GM18520 (cell line): ENCODE measurements around the gene HOXD12.

ENCODE experiments used
- ATAC-seq: cut with Tn5 transposase; IDR thresholded peaks from one replicate; pipeline ENCODE4 v1.9.1; 2021; ENCODE audit not compliant: unreplicated experiment

Gene HOXD12

DNA sequence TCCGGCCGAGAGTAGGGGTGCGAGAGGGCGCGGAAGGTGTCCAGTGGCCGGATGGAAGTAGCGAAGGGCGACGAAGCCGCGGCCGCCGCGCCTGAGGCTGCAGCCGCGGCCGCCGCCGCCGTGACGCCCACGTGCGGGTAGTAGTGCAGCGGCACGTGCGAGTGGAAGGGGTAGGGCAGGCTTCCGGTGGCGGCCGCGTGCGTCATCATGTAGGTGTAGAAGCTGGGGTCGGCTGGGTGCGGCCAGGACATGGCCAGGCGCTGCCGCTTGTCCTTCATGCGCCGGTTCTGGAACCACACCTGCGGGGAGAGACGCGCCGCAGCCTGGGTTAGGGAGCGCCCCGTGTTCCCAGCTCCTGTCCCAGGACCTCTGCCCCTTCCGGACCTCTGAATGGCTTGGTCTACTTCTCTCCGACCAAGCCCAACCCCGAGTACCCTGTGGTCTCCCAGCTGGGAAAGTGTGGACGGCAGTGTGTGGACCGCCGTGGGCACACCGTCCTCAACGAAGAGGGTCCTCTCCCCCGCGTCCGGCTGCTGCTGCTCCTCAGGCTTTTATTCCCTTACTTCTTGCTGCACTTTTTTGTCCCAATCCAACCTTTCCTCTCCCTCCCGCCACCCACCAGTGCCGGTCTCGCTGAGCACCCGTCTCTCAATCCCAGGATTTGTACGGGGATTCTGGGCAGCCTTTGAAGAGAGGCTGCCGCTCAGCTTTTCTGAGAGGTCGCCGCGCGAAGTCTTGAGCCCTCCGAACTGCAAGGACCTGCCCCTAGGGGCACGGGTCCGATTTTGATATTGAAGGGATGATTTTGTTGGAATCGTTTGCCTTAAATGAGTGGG, 18.8 kb upstream of the HOXD12 start:
- ATAC-seq, result no peak

DNA sequence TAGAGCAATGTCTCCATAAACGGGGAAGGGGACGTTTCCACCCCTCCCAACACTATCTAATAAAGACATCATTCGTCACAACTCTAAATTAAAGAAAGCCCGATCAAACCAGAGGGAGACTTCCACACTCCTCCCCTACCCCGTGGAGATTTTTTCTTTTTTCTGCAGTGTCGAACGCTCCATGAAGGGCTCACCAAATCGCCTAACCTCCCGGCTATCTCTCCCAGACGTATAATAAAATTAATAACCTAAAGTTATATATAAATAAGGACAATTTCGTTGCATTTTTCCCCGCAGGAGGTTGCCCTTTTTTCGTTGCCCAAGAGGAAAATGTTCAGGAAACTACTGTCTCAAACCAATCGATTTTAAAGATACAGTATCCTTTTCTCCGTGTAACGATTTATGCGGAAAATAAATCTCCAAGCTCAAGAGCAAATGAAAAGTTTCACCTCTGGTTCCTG, 18.2 kb upstream of the HOXD12 start:
- ATAC-seq, result no peak

DNA sequence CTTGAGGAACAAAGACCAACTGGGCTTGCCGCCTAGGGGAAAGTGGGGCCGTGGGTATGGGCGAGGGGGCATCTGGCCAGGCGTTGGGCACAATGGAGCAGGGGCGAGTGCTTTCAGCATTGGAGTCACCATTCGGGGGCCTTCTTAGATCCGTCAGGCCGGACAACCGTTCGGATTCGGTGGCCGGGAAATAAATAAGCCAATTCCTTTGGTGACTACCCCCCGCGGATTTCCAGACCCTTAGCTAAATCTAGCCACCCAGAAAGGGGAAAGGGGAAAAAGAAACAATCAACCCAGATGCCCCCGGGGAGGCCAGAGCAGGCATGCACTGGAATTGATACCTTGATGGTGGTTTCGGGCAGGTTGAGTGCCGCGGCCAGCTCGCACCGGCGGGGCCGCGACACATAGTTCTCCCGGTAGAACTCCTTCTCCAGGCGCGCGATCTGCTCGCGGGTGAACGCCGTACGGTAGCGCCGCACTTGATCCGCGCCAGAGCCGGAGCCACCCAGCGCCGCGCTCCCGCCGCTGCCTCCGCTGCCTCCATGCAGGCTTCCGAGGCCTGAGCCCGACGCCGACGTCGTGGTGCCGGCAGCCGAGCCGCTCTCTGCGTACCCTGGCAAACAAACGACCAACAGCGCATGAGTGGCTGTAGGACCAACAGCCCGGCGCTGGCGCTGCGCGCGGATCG, 17.6 kb upstream of the HOXD12 start:
- no peak for ATAC-seq

DNA sequence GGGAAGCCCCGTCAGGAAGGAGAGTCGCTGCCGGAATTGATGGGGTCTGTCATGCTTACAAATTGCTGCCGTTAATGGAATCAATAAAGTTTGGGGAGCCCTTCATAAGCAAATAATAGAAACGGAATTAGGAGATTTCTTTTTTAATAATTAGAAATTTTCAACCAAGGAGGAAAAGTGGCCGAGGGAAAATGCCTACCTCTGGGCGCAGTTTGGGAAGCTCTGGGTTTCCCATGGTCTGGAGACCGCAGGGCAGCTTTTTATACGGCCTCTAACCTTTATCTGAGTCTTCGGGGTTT, 17.1 kb upstream of the HOXD12 start:
- no peak for ATAC-seq

DNA sequence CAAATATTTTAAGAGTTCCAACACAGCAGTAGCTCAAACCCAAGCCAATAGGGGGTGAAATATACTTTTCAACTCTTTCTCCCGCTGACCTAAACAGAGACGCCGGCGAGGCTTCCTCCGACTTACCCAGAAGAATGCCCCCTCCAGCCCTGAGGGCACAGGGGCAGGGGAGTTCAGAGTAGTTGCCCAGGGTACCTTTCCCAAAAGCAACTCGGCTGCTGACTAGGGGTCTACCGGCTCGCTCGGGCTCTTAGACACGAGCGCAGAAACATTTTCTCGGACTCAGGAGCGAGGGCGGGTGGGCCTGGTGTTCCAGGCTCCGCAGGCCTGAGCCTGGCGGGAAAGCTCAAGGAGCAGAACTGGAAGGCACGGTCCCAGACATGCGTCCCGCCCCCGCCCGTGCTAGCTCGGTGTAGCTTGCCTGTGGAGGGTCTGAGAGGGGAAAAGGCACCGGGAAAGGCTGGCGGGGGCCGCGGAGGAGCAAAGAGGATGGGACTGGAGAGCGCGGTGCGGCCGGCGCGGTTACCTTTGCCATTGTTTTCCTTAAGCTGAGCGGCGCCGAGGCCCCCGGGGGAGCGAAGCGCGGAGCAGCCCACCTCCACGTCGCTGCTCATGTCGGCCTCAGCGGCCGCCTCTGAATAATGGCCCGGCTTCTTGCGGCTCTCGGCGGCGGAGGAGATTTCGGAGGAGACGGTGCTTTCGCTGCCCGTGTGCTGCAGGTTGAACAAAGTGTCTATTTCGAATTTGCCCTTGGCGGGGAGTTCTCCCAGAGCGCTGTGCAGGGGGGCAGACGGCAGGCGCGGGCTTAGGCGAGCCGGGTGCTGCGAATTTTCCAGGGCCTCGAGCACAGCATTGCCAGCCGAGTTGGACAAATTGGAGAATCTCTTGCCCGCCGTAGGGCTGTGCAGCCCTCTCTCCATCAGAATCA, 16.5 kb upstream of the HOXD12 start:
- ATAC-seq, result no peak

DNA sequence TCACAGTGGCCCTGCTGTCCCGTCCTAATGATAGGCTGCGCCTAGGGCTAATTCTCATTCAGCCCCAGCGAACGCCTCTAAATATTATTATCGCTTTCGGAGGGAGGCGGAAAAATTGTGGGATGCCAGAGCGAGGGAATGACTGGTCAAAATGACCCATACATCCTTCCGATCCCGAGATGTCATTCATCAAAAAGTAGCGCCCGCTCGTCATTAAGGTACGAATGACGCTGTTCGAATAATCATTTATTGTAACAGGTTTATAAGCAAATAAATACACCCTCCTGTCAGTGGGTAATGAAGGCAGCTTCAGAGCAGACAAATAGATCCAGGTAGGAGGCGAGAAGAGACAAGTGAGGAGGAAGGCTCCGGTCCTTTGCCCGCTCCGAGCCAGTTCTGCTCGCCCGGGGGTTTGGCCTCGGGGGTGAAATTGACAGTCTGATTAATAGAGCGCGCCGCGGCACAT, 15.8 kb upstream of the HOXD12 start, which contains the start of gene EVX2:
TSS of gene EVX2 (minus strand) at position 167 of the 466 bp plus-strand sequence. CDS start 186 bp downstream, outside the sequence.
- ATAC-seq, result no peak

DNA sequence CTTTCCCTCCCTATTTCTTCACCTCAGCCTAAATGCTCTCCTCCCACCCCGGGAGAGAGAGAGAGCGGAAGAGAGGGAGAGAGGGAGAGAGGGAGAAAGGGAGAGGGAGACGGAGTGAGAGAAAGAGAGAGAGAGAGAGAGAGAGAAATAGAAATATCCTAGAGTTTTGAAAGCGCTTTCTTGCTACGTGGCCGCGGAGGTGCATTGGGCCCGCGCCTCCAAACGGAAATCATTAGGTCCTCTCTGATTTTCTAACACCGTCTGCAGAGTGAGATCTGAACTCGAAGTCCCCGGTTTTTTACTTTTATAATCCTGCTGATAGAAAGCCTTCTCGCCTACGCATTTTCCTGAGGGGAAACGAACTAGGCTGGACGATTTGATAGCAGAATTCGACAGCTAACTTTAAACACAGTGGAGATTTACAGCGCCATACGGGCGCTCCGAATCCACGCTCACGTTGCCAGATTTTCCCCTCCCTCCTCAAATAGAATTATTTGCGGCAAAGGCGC, 14.9 kb upstream of the HOXD12 start:
- ATAC-seq, result no peak

DNA sequence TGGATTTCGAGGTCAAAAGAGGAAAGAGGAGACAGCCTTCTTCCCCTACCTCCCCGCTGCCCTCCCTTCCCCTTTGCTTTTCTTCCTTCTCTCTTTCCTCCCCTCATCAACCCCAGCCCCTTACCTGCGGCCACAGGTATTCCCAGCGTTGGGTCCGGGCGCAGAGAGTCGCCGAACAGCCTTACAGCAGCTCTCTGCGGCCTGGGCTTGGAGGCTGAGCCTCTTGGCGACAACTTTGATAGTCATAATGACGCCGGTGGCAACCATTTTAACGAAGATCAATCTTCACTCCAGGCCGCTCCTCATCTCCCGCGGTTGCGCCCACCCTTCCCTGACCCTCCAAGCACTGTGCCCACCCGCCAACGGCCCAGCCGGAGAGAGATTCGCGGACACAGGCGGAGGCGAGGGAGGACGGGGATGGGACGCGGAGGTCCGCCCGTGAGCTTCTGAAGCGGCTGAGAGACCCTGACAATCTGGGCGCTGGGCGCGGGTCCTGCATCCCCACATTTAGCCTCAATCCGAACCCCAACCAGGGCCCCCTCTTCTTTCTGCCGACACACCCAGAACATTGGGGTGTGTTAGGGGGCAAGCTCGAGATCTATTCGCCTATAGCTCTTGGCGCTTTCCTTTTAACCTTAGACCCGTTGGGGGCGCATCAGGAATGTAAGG, 14.3 kb upstream of the HOXD12 start:
- no peak for ATAC-seq

DNA sequence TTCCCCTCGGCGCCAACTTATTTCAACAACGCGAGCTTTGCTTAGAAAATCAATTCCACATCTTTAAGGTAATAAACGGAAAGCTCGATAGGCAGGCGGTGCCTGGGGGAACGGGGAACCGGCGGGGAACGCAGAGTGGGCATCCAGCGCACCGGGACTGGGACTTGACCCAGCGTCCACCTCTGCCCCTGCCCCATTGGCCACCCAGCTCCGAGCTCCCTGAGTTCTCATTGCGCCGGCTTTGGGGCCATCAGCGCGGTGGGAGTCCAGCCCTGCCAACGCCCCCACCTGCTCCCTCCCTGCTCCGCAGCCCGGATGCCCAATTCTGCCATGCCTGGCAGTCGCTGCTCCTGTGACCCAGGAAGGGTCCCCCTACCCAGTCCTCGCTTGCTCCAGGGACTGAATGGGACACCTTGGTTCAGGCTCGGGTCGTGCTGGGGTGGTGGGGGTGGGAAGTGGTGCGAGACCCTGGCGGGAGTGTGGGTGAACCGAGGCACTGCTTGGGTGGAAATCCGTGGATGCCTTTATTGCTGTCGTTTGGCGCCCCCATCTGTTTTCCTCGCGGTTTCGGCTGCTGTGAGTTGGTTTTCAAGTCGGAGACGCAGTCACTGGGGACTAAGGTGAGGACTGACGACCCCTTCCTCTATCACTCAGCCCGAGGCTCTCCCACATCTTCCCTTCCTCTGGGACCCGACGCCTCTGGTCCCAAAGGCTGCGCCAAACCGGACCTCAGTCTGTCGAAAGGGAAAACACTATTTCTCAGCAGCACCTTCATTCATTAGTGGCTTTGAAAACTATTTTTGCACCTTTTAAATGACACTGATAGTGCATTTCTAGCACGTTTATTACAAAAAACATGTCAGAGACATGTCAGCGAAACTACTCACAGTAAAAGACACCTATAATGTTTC, 13.5 kb upstream of the HOXD12 start:
- ATAC-seq, result no peak

DNA sequence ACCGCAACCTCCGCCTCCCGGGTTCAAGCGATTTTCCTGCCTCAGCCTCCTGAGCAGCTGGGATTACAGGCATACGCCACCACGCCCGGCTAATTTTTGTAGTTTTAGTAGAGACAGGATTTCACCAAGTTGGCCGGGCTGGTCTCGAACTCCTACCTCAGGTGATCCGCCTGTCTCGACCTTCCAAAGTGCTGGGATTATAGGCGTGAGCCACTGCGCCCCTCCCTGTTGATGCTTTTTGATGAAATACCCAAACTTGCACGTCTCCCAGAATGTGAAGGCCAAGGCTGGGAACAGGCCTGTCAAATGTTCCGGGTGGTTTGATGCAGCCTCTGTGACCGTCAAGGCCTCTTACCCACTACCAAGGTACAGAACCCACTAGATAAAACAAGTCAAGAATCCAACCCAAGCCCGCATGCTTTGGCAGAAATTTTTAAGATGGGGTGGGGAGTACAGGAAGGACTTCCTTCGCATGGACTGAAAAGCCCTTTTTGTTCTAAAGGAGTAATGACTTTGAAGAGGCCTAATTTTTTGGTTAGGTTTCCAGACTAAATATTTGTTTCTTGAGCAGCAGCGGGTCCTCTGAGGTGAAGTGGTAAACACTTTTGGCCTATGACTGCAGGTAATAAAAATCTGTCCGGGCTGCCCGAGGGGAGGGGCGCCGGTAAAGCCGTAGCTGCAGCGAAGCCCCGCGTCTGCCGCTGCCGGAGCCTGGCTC, 12.1 kb upstream of the HOXD12 start:
- ATAC-seq, result no peak

DNA sequence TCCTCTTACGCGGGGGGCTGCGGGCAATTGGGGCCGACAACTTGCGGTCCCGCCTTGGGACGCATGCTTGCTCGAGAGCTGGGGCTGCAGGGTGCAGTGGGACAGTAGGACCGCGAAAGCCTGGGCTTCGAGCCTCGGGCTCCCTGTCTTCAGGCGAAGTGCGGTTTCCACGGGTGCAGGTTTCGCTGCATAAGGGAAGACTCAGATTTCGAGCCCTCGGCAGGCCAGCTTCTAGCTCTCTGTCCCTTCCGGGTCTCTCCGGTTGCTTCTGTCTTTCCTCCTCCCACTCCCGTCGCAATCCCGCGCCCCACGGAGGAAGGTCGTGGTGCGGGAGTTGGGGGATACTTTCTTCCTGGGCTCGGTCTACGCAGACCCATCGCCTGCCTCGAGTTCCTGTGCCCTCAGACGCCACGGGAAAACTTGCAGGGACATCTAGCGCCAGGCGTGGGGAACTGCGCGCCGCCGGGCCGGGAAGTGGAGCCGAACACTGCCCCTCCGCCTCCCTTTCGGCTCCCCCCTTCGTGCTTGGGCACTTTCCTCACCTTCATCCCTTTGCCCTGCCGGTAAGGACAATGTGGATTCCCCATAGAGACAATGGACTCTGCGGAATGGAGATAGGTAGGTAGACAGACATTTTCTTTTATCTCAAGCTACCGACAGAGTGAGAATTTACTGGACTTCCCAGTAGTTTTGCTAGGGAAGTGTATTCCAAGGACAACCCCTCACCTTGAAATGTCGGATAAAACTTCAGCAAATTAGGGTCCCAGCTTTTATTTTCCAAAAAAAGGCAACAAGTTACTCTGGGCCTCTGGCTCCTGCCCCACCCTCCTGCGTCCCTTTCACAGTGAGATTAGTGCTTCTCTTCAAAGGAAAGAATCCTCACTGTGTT, 11.3 kb upstream of the HOXD12 start:
- ATAC-seq, result no peak

DNA sequence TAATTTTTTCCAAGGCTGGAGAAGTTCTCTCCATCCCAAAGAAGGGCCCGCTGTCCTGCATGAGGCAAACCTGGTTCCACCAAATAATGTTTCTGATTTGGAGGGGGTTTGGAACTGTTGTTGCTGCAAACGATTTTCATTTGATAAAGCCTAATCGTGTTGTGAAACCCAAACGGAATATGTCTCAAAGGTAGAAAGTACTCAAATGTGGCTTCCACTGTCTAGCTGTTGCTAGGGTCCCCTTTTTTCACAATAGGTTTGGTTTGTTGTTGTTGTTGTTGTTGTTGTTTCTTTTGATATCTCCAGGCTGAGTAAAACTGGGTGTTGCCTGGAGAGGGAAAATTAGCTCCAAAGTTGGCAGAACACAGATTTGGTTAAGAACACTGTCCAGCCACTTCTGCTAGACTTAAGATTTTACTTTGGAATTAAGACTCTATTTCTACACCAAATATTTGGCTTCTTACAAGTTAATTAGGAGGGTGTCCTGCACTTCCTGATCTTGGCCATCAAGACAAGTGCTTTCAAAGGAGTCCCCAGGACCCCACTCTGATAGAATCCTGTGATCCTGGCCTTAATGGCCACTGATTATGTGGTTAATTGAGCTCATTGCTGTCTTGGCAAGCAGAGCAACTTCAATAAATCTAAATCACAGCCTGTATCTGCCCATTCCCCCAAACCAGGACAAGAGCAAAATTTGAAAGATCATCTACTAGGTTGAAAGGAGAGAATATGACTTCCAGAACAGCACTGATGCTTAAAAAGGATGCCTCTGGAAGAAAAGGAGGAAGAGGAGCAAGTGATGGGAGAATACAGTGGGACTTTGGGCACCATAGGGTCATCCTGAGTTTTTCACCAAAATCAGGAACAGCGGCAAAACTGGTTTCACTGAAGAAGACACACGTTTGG, 10.4 kb upstream of the HOXD12 start:
- ATAC-seq, result no peak

DNA sequence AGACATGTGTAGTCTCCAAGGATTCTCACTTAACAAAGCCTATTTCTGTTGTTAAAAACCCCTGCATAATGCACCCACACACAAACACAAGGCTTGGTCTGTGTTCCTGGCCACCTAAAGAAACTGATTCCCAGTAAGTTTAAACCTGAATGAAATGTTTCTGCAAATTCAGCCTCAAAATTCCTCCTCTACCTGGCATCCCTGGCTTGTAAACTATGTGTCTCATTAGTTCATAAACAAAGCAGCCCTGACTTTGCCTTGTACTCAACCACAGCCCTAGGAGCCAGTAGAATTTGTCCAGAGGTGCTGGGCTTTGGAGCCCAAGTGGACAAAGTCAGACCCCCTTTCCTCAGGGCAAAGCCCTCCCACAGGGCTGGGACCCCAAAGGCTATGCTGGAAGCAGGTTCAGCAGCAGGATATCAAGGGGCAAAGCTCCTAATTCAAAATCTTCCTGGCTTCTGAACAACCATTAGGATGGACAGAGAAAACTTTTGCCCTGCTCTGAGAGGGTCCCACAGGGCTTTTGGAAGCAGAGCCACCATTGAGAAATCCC, 9.7 kb upstream of the HOXD12 start:
- no peak for ATAC-seq

DNA sequence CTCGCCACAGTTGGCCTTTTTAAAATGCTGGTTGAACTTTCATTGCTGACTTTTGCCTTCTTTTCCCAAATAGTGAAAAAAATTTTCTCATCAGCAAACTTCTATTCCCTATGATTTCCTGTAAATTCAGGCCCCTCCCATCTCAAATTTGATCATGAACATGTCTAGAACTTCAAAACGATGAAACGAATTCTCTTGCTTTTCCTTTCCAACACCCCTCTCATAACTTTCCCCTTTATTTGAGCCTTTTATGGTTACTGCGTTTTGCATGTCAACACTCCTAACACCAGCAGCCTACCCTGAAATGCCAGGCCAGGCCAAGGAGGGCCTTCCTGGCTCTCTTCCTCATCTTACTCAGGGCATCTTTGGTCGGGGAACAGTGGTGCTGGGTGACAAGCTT, 8.7 kb upstream of the HOXD12 start:
- no peak for ATAC-seq

DNA sequence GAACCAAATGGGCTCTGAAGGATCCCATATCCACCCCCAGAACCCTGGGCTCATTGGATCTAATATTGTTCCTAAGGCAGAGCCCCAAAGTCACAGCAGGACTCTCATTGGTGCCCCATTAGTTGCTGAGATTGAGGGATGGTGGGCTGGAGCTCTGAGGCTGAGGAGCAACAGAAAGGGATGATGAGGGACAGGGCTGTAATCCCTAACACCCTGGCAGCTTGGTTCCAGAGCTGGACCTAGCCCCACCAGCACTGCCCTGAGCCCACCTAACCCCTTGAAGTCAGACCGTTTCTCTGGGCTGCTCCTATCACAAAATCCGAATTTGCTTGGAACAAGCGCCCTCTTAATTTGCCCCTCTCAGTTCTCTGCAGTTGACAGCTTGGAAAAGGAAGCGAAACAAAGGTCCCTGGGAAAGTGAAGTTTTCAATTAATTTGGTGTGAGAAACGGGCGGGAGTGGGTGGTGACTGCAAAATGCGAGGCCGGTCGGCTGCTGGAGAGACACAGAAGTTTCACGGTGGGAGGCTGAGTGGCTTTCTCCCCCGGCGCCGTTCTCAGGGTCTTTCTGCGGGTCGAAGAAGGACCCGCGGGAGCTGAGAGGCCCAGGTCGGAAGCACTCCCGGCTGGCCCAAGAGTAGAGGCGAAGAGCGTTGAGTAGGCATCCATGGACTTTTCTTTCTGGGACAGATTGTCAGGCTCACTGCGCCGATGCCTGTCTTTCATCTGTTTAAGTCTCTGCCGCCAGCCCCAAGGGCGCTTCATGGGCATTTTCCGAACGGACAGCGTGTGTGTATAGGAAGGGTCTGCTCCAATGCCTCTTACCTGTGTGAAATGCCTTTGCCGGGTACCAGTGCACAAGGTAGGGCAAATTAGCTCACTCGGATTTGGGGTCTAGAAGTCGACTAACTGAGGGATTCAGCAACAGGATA, 8.0 kb upstream of the HOXD12 start:
- no peak for ATAC-seq
